Stimulated activated CD8-positive, alpha-beta memory T cell treated with anti-CD3 and anti-CD28 coated beads, Interleukin-2, amount 100 ng/mL, for 48 hours (primary cell): ENCODE data around the gene RANGAP1.
A peak's percentile ranks its signal among the peaks of the same experiment; 100 is the strongest.

Source experiments
- DNase-seq, 2 donors: peaks; one replicate each; pipeline ENCODE4 v3.0.0-alpha.2; 2020; ENCODE audit warnings: low read depth in 2 of 2

The RANGAP1 gene

GRCh38 chr22:41257696-41258095 is 28.3 kb downstream of the RANGAP1 start:
- DNase-seq, result no peak

DNA sequence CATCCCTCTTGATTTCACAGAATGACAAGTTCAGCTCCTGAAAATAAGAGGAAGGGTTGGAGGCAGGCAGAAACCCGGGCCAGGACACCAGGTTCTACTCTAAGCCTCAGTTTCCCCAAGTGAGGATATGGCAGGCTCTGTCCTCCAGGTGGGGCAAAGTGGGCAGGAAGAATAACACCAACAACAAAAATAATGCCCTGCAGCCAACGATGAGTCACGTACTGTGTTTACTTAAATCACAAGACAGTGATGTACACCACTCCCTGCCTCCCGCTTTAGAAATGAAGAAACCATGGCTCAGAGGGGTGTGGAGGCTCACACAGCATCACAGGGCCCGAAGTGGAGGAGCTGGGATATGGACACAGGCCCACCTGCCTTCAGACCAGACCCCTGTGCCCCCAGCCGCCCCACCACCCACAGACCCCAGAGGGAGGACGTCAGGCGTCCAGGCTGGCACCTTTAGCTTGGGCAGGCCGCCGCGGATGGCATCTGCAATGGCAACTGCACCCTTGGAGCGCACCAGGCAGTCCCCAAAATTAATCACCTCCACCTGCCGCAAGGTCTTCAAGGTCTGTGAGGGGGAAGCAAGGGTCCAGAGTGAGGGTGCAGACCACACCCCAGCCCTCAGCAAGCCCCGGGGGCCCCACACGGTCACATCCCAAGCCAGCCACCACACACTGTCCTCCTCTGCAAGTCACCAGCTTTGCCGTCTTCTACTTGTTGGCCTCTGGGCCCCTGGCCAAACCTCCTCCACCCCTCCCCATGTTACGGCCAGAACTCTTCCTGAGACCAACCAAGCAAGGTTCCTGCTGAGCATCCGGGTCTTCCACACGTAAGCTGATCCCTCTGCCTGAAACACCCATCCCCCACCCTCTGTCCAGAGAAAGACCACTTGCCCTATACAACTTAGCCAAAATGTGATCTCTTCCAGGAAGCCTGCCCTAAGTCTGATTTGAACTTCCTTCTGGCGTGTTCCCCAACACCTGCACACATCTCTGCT is 29.4 kb downstream of the RANGAP1 start:
- DNase-seq, result no peak

DNA sequence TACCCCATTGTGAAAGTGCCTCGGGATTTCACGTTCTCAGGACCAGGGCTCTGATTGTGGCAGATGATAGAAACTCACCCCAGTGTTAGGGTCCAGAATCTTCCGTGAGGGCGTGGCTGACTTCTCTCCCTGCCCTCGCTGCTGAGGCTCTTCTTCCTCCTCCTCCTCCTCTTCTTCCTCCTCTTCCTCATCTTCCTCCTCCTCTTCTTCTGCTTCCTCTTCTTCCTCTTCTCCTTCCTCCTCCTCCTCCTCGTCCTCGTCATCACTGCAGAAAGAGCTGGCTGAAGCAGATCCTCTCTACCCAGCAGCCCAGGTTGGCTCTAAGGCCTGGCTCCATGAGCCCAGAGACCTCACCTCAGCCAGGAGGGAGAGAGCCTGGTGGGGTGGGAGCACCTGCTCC is 31.8 kb downstream of the RANGAP1 start:
- no peak for DNase-seq

- no peak for DNase-seq
These were observed 33.6 kb downstream of the RANGAP1 start for GRCh38 chr22:41252365-41252764.

GRCh38 chr22:41250127-41250526 is 35.9 kb downstream of the RANGAP1 start:
- no peak for DNase-seq

GRCh38 chr22:41249442-41249841 is 36.5 kb downstream of the RANGAP1 start:
- no peak for DNase-seq

- no peak for DNase-seq
These were observed 37.2 kb downstream of the RANGAP1 start for GRCh38 chr22:41248758-41249157.

DNA sequence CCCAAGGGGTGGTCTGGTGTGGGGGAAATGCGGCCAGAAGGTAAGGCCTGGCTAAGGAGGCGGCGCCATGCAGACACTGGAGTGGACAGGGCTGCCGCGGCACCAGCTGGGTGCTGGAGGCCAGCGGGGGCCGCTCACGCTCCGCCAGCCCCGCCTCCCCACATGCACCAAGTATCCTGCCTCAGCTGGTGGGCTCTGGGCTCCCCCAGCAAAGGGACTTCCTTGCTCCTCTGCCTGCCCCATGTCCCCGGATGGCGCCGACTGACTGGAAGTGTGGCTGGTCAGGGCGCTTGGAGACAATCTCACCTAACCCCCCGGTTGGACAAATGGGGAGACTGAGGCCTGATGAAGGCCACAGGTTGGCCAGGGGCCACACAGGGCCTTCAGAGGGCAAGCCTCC is 37.7 kb downstream of the RANGAP1 start:
- no peak for DNase-seq

DNA sequence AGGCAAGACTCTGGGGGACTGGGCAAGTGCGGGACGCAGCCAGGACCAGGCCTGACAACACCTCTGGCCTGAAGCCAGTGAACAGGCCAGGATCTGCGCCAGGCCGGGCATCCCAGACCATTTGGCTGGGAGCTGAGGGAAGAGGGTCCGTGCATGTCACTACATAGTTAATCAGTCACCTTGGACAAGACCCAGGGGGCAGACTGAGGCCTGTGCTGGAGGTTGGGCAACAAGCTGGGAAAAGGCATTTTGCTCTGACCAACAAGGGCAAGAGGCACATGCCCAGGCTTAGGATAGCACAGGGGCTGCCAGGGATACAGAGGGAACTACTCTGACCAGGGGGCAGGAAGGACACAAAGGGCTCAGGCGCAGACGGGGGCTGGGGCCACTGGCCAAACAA is 38.3 kb downstream of the RANGAP1 start:
- no peak for DNase-seq

GRCh38 chr22:41245917-41246499 is 40.0 kb downstream of the RANGAP1 start:
- DNase-seq, result no peak

GRCh38 chr22:41243361-41243760 is 42.6 kb downstream of the RANGAP1 start:
- no peak for DNase-seq

DNA sequence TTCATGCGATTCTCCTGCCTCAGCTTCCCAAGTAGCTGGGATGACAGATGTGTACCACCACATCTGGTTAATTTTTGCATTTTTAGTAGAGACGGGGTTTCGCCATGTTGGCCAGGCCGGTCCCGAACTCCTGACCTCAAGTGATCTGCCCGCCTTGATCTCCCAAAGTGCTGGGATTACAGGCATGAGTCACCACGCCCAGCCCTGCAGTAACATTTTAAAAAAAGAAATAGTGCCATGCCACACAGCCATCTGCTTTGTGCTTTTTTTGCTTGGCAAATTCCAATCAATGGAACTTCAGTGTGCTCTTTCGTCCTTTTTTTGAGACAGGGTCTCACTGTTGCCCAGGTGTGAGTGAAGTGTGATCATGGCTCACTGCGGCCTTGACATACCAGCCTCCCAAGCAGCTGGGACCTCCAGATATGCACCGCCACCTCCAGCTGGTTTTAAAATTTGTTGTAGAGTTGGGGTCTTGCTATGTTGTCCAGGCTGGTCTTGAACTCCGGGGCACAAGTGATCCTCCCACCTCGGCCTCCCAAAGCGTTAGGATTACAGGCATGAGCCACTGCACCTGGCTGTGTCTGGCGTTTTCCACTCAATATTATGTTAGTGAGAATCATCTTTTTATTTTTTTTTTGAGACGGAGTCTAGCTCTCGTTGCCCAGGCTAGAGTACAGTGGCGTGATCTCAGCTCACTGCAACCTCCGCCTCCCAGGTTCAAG is 43.4 kb downstream of the RANGAP1 start:
- DNase-seq, result no peak

DNA sequence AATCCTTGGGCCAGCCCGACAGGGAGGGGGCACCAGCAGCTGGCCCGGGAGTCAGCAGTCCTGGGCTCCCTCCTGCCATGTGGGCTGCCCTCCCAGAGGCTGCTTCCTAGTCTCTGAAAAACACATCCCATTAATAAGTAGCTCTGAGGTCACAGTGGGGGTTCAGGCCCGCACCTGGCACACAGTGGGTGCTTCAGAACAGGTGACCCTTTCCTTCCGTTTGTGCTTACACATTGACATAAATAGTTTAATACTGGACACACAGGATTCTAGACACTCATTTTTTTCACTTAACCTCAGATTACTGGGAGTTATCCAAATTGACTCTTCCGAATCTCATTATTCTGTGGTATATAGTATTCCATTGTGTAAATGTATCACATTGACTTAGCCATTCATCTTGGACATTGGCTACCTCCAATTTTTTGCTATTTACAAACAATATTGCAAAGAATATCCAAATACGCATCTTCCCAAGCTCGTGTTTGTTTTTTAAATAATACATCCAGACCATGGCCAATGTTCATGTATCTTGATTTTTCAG is 44.8 kb downstream of the RANGAP1 start:
- DNase-seq, result no peak

- DNase-seq, result no peak
These were observed 45.4 kb downstream of the RANGAP1 start, which contains the start of gene CHADL for GRCh38 chr22:41240377-41241132. Gene CHADL (minus strand): TSS chr22:41240931. CDS start chr22:41240881, 50 bp downstream.

GRCh38 chr22:41239443-41240128 is 46.4 kb downstream of the RANGAP1 start:
- no peak for DNase-seq

- no peak for DNase-seq
These were observed 47.2 kb downstream of the RANGAP1 start for GRCh38 chr22:41238570-41239442.

- DNase-seq, result peak; percentile 64 to 68
These were observed 48.0 kb downstream of the RANGAP1 start for GRCh38 chr22:41237707-41238569.

DNA sequence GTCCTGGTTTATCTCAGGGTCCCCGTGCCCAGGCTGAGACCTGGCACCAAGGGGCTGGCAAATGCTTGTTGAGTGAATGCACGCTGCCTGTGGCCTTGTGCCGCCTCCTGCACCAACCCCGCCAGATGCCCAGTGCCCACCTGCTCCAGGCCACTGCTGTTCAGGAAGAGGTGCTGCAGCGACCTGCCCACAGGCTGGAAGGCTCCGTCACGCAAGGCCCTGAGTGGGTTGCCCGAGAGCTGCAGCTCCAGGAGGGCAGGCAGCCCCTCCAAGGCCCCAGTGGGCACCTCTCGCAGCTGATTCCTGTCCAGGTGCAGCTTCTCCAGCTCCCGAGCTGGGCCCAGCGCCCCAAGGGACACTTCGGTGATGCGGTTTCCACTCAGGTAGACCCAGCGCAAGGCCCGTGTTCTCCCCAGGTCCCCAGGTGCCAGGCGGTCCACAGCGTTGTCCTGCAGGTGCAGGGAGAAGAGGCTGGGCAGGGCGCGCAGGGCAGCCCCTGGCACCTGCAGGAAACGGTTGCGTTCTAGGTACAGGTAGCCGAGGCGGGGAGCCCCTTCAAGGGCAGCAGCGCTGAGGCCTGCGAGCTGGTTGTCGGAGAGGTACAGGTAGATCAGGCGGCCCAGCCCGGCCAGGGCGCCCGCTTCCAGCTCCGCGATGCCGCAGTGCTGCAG is 48.8 kb downstream of the RANGAP1 start:
- no peak for DNase-seq
